ENCODE results near the gene PRKAG2.

GRCh38 chr7:151902311-151902710, 25.4 kb upstream of the PRKAG2 start:
- TF ChIP-seq POLR2A (IDR thresholded peaks at IDR 0.05) (no peak), EP300 (IDR thresholded peaks at IDR 0.05) (no peak)
- TF ChIP-seq, protein P1, sequence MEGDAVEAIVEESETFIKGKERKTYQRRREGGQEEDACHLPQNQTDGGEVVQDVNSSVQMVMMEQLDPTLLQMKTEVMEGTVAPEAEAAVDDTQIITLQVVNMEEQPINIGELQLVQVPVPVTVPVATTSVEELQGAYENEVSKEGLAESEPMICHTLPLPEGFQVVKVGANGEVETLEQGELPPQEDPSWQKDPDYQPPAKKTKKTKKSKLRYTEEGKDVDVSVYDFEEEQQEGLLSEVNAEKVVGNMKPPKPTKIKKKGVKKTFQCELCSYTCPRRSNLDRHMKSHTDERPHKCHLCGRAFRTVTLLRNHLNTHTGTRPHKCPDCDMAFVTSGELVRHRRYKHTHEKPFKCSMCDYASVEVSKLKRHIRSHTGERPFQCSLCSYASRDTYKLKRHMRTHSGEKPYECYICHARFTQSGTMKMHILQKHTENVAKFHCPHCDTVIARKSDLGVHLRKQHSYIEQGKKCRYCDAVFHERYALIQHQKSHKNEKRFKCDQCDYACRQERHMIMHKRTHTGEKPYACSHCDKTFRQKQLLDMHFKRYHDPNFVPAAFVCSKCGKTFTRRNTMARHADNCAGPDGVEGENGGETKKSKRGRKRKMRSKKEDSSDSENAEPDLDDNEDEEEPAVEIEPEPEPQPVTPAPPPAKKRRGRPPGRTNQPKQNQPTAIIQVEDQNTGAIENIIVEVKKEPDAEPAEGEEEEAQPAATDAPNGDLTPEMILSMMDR (IDR thresholded peaks at IDR 0.05): no peak
